Activated CD8-positive, alpha-beta T cell treated with anti-CD3 and anti-CD28 coated beads for 36 hours (primary cell): ENCODE data around the gene MYO16. TPM values are rescaled to one million over a fixed set of nuclear protein-coding genes. Genes with fewer than 3 reads are reported as not detected.

ENCODE experiments used
- ATAC-seq: fragments of 200-7000 bp; cut with Tn5 transposase; one replicate; pipeline ENCODE4 v1.10.0; 2021; ENCODE audit warnings: mild to moderate bottlenecking, moderate library complexity
- CTCF ChIA-PET: fragments of 350-600 bp; sonication (Branson Sonifier 250); formaldehyde crosslinking; loops from one replicate; lab custom pipeline; 2021; ENCODE audit warnings: antibody characterized with exemption; lab: Charles Lee
- POLR2A ChIA-PET: fragments of 350-600 bp; sonication (Branson Sonifier 250); formaldehyde crosslinking; loops from one replicate; lab custom pipeline; 2021; ENCODE audit warnings: antibody characterized with exemption; lab: Charles Lee
- DNase-seq: peaks from one replicate; pipeline ENCODE4 v3.0.0-alpha.2; 2020
- H3K27ac Mint-ChIP-seq: one replicate; pipeline ENCODE4 v1.8.0; 2021; ENCODE audit warnings: mild to moderate bottlenecking, mixed read lengths
- H3K27me3 Mint-ChIP-seq: one replicate; pipeline ENCODE4 v1.8.0; 2021; ENCODE audit warnings: mixed read lengths
- H3K36me3 Mint-ChIP-seq: one replicate; pipeline ENCODE4 v1.8.0; 2021; ENCODE audit warnings: low read depth, mixed read lengths
- H3K4me1 Mint-ChIP-seq: one replicate; pipeline ENCODE4 v1.8.0; 2021; ENCODE audit warnings: low read depth, mixed read lengths
- H3K4me3 Mint-ChIP-seq: one replicate; pipeline ENCODE4 v1.8.0; 2021; ENCODE audit warnings: mild to moderate bottlenecking, moderate library complexity, mixed read lengths
- H3K9me3 Mint-ChIP-seq: one replicate; pipeline ENCODE4 v1.8.0; 2021; ENCODE audit warnings: mixed read lengths
- intact Hi-C: fragments of 100-400 bp; cut with micrococcal nuclease; formaldehyde crosslinking; loops from one replicate; pipeline ENCODE4 v1.10.0; 2022
- total RNA-seq, 2 experiments: library from RNA; stranded (reverse); gene quantifications; one replicate each; pipeline ENCODE4 v1.2.3, GENCODE V29; 2021
- TF ChIP-seq, protein P1 (sequence below): fragments of 200-600 bp; IDR thresholded peaks from one replicate; pipeline ENCODE4 v1.8.0; 2022; ENCODE audit warnings: antibody characterized with exemption, mild to moderate bottlenecking

The MYO16 gene
- total RNA-seq, 2 experiments from 2014 or later = not detected

DNA sequence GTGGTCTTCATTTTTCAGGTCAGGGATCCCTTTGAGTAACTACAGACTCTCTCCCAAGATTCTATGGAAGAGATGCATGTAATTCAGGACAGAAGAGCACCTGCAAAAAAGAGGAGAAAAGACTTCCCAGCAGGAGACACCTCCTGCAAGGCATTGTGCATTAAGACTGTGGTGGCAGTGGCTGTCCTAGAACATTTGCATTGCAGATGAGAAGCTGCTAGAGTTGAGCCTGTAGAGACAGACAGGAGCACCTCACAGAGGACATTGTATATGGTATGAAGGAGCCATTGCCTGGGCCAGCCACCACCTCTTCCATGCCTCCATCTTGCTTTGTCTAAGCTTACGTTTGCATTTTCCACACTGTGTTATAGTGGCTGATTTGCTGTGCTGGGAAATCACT lies 11.2 kb upstream of the MYO16 start:
- TF ChIP-seq, protein P1, sequence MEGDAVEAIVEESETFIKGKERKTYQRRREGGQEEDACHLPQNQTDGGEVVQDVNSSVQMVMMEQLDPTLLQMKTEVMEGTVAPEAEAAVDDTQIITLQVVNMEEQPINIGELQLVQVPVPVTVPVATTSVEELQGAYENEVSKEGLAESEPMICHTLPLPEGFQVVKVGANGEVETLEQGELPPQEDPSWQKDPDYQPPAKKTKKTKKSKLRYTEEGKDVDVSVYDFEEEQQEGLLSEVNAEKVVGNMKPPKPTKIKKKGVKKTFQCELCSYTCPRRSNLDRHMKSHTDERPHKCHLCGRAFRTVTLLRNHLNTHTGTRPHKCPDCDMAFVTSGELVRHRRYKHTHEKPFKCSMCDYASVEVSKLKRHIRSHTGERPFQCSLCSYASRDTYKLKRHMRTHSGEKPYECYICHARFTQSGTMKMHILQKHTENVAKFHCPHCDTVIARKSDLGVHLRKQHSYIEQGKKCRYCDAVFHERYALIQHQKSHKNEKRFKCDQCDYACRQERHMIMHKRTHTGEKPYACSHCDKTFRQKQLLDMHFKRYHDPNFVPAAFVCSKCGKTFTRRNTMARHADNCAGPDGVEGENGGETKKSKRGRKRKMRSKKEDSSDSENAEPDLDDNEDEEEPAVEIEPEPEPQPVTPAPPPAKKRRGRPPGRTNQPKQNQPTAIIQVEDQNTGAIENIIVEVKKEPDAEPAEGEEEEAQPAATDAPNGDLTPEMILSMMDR = no peak
- ChIA-PET POLR2A (no interaction called here), CTCF (interaction anchor here (1.4 kb wide), 1 partner anchor 10 kb away, joined by 3 read pairs; no protein-coding TSS in a partner anchor)
- ATAC-seq (no peak), DNase-seq (no peak)
- Mint-ChIP-seq H3K27me3 (no peaks in the 10 kb centered on the region), H3K36me3 (no peaks in the 10 kb centered on the region), H3K4me3 (no peak overlapping the region), H3K27ac (no peak overlapping the region), H3K9me3 (no peaks in the 10 kb centered on the region), H3K4me1 (no peaks in the 10 kb centered on the region)
- intact Hi-C loops = no loop called here

DNA sequence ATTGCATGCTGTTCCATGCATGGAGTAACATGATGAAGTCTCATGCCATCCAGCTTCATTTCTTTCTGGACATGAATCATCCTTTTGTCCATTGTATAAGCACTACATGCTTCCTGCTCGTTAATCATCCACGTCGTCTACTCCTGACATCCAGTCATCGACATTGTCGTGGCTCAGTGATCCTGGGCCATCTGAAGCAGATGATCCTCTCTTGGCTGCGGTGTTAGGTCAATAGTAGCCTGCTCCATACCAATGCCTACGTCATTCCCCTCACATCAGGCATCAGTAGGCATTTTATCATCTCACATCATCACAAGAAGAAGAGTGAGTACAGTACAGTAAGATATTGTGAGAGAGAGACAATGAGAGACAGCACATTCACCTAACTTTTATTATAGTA lies 7.9 kb upstream of the MYO16 start:
- Mint-ChIP-seq H3K4me3 (no peak overlapping the region), H3K36me3 (no peaks in the 10 kb centered on the region), H3K27me3 (no peaks in the 10 kb centered on the region), H3K9me3 (no peaks in the 10 kb centered on the region), H3K27ac (no peak overlapping the region), H3K4me1 (no peaks in the 10 kb centered on the region)
- intact Hi-C loops = no loop called here
- TF ChIP-seq, protein P1 = no peak
- ChIA-PET CTCF (no interaction called here), POLR2A (no interaction called here)
- ATAC-seq (no peak), DNase-seq (no peak)

DNA sequence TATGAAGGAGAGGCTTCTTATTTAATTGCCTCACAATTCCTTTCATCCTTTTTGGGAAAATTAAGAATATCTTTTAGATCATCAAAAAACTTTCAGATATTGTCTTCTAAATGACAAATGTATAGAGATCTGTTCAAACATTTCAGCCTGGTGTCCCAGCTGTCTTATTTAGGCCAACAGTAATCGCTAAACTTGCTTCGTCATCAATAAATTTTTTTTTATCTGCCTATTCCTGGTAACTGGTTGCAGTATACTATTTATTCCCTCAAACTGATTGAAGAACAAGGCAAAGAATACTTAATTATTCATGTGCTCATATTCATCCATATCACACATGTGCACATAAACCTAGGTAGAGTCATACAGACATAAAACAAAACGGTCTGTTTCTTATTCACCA lies 5.3 kb upstream of the MYO16 start:
- intact Hi-C loops = no loop called here
- H3K4me1 Mint-ChIP-seq = no peaks in the 10 kb centered on the region
- no peak overlapping the region for H3K4me3 Mint-ChIP-seq
- ChIA-PET POLR2A (no interaction called here), CTCF (no interaction called here)
- no peaks in the 10 kb centered on the region for H3K36me3 Mint-ChIP-seq
- ATAC-seq = no peak
- H3K27me3 Mint-ChIP-seq = no peaks in the 10 kb centered on the region
- TF ChIP-seq, protein P1 = no peak
- no peak overlapping the region for H3K27ac Mint-ChIP-seq
- DNase-seq = no peak
- H3K9me3 Mint-ChIP-seq = no peaks in the 10 kb centered on the region

DNA sequence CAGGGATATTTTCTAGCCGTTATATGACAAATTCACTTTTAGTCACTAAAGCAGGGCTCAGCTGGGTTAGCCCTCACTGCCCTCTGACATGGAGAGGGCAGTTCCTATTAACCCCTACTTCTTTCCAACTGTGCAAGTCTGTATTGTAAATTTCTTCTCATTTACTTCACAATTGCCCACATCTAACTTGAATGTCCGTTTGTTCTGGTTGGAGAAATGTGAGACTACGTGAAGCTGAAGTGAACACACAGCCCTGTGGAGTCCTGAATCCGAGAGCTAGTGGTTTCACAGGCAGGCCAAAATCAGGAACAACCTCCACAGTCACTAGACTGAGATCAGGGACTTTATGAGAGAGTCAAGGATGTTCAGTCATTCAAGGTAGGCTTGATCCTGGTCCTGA lies 4.4 kb upstream of the MYO16 start:
- ChIA-PET POLR2A (no interaction called here), CTCF (no interaction called here)
- DNase-seq (no peak), ATAC-seq (no peak)
- no peaks in the 10 kb centered on the region for H3K27me3 Mint-ChIP-seq
- intact Hi-C loops = no loop called here
- H3K36me3 Mint-ChIP-seq = no peaks in the 10 kb centered on the region
- TF ChIP-seq, protein P1 = no peak
- H3K4me3 Mint-ChIP-seq = no peak overlapping the region
- no peaks in the 10 kb centered on the region for H3K9me3 Mint-ChIP-seq
- H3K27ac Mint-ChIP-seq = no peak overlapping the region
- no peaks in the 10 kb centered on the region for H3K4me1 Mint-ChIP-seq

DNA sequence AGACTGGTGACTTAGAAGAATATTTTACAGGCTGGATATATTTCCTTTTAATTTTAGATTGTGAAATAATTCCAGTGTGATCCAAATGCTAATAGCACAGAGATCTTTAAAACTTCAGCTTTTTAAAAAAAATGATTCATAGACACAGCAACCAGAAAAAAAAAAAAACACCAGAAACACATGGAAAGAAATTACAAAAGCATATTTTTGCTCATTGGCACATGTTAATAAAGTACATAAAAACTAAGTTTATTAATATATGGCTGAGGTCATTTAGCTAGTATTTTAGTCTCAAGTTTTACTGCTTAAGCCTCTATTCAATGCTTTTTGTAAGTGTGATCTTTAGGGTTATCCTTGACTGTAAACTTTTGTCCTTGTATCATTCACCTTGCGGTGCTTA lies 577 bp downstream of the MYO16 start:
- H3K27me3 Mint-ChIP-seq = no peaks in the 10 kb centered on the region
- DNase-seq (no peak), ATAC-seq (no peak)
- intact Hi-C loops = no loop called here
- H3K4me1 Mint-ChIP-seq = no peaks in the 10 kb centered on the region
- POLR2A ChIA-PET = no interaction called here
- no peaks in the 10 kb centered on the region for H3K9me3 Mint-ChIP-seq
- H3K27ac Mint-ChIP-seq = no peak overlapping the region
- CTCF ChIA-PET = no interaction called here
- no peak overlapping the region for H3K4me3 Mint-ChIP-seq
- TF ChIP-seq, protein P1 = no peak
- H3K36me3 Mint-ChIP-seq = no peaks in the 10 kb centered on the region
